Measurements from ENCODE around the gene SLC6A19.

DNA sequence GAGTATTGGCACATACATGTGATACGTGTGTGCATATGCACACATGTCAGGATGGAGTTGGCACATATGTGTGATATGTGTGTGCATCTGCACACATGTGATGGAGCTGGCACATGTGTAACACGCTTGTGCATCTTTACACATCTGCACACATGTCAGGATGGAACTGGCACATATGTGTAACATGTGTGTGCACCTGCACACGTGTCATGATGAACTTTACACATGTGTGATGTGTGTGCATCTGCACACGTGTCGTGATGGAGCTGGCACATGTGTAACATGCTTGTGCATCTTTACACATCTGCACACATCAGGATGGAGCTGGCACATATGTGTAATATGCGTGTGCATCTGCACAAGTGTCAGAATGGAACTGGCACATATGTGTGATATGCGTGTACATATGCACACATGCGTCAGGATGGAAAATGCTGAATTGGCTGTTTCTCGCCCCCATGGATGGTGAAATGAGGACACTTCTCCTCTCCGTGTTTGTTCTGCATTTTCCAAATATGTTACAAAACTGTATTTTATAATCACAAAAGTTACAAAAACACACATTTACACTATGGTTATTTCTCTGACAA lies 16.3 kb upstream of the SLC6A19 start:
- TF ChIP-seq POLR2AphosphoS5 (IDR thresholded peaks at IDR 0.05): no peak
- no peak for TF ChIP-seq POLR2A (IDR thresholded peaks at IDR 0.05)
- TF ChIP-seq, protein P1, sequence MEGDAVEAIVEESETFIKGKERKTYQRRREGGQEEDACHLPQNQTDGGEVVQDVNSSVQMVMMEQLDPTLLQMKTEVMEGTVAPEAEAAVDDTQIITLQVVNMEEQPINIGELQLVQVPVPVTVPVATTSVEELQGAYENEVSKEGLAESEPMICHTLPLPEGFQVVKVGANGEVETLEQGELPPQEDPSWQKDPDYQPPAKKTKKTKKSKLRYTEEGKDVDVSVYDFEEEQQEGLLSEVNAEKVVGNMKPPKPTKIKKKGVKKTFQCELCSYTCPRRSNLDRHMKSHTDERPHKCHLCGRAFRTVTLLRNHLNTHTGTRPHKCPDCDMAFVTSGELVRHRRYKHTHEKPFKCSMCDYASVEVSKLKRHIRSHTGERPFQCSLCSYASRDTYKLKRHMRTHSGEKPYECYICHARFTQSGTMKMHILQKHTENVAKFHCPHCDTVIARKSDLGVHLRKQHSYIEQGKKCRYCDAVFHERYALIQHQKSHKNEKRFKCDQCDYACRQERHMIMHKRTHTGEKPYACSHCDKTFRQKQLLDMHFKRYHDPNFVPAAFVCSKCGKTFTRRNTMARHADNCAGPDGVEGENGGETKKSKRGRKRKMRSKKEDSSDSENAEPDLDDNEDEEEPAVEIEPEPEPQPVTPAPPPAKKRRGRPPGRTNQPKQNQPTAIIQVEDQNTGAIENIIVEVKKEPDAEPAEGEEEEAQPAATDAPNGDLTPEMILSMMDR (IDR thresholded peaks at IDR 0.05): no peak
- no peak for TF ChIP-seq EP300 (IDR thresholded peaks at IDR 0.05; ENCODE audit: low read depth)
